ENCODE data around the gene IL17RD.

IL17RD gene

DNA sequence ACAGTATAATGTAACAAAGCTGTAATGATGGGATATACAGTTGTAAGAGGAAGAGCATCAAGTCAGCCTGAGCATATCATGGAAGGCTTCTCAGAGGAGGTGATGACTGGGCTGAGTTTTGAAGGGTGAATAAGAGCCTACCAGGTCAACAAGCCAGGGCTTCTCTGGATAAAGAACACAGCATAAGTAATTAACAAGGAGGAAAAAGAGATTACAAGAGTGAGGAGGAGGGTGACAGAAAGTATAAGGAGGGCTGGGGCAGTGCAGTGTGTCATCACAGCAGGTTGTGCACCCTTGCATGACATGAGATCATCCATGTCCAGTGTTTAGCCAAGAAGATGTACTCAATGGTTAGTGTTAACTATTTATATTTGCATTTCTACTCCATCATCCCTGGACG is 121.6 kb downstream of the IL17RD start:
- no peaks in the 10 kb centered on the region for H3K27me3 ChIP-seq (replicated peaks)
- in situ Hi-C loops (cut with HindIII; ENCODE audit: low pct_ligation_motif_present, low sequenced_read_pairs) = no loop called here
- H3K36me3 ChIP-seq (replicated peaks) = no peaks in the 10 kb centered on the region
- no peak overlapping the region for H3K27ac ChIP-seq
- no peak overlapping the region for H3K4me3 ChIP-seq (ENCODE audit: low read depth, low read length)
- no peak for DNase-seq
- no peak for TF ChIP-seq CTCF (IDR thresholded peaks at IDR 0.05; ENCODE audit: low read depth, low read length, missing control alignments)

DNA sequence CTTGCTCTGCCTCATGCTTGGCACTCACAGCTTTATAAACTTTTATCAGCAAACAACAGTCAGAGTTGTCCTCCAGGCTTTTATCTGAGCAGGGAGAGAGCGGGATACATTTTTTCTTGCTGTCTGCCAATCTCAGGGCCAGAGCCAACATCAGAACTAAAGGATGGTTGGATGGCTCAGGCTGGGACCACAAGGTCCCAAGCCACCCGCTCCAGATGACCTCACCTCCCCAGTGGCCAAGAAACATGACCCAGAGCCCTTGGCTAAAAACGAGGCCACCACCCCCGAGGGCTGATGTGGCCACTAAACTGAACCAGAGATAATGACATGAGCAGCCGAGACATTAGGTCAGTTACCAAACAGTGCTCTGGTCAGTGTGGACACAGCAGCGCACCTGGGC is 123.5 kb downstream of the IL17RD start:
- Histone ChIP-seq H3K27ac (no peak overlapping the region), H3K4me3 (ENCODE audit: low read depth, low read length) (no peak overlapping the region), H3K27me3 (replicated peaks) (no peaks in the 10 kb centered on the region), H3K36me3 (replicated peaks) (no peaks in the 10 kb centered on the region)
- TF ChIP-seq CTCF (IDR thresholded peaks at IDR 0.05; ENCODE audit: low read depth, low read length, missing control alignments) = no peak
- no peak for DNase-seq
- in situ Hi-C loops (cut with HindIII; ENCODE audit: low pct_ligation_motif_present, low sequenced_read_pairs) = no loop called here

Measured in brain microvascular endothelial cell (primary cell).